HEK293 (cell line): ENCODE data around the gene HAND2.

Experiments
- BCL6B ChIP-seq: fragments of 450-650 bp; formaldehyde crosslinking; IDR thresholded peaks from 2 replicates; pipeline ENCODE4 v1.5.1; 2017; ENCODE audit warnings: missing biosample characterization, missing genetic modification characterization
- HOXD13 ChIP-seq: sonication (generic); formaldehyde crosslinking; IDR thresholded peaks from 2 replicates; pipeline ENCODE4 v1.8.0; 2022; ENCODE audit warnings: missing genetic modification reagents, borderline replicate concordance
- OSR2 ChIP-seq: fragments of 450-650 bp; formaldehyde crosslinking; IDR thresholded peaks from 2 replicates; pipeline ENCODE4 v1.5.1; 2016; ENCODE audit warnings: missing biosample characterization, missing genetic modification characterization
- OVOL3 ChIP-seq: fragments of 450-650 bp; formaldehyde crosslinking; IDR thresholded peaks from 2 replicates; pipeline ENCODE4 v1.5.1; 2016; ENCODE audit warnings: missing biosample characterization, missing genetic modification characterization
- SCRT1 ChIP-seq: fragments of 450-650 bp; formaldehyde crosslinking; IDR thresholded peaks from 2 replicates; pipeline ENCODE4 v1.5.1; 2016; ENCODE audit warnings: missing biosample characterization, missing genetic modification characterization, borderline replicate concordance
- ZBTB8A ChIP-seq: fragments of 450-650 bp; formaldehyde crosslinking; IDR thresholded peaks from 2 replicates; pipeline ENCODE4 v1.5.1; 2016; ENCODE audit warnings: missing biosample characterization, missing genetic modification characterization
- ZNF121 ChIP-seq: fragments of 450-650 bp; formaldehyde crosslinking; IDR thresholded peaks from 2 replicates; pipeline ENCODE4 v1.5.1; 2016; ENCODE audit warnings: missing biosample characterization, missing genetic modification characterization
- ZNF140 ChIP-seq: fragments of 450-650 bp; formaldehyde crosslinking; IDR thresholded peaks from 2 replicates; pipeline ENCODE4 v1.5.1; 2016; ENCODE audit warnings: missing biosample characterization, missing genetic modification characterization
- ZNF239 ChIP-seq: fragments of 450-650 bp; formaldehyde crosslinking; IDR thresholded peaks from 2 replicates; pipeline ENCODE4 v1.5.1; 2016; ENCODE audit warnings: missing biosample characterization, missing genetic modification characterization
- ZNF335 ChIP-seq: fragments of 450-650 bp; formaldehyde crosslinking; conservative IDR thresholded peaks from 2 replicates; pipeline ENCODE4 v1.5.1; 2016; ENCODE audit warnings: missing biosample characterization, missing genetic modification characterization
- ZNF341 ChIP-seq: fragments of 450-650 bp; formaldehyde crosslinking; IDR thresholded peaks from 2 replicates; pipeline ENCODE4; 2016; ENCODE audit warnings: low read depth, missing biosample characterization, missing genetic modification characterization
- ZNF433 ChIP-seq: fragments of 450-650 bp; formaldehyde crosslinking; IDR thresholded peaks from 2 replicates; pipeline ENCODE4 v1.5.1; 2016; ENCODE audit warnings: missing biosample characterization, missing genetic modification characterization, low read depth
- ZNF449 ChIP-seq: fragments of 450-650 bp; formaldehyde crosslinking; IDR thresholded peaks from 2 replicates; pipeline ENCODE4 v1.5.1; 2017; ENCODE audit warnings: missing biosample characterization, mild to moderate bottlenecking, missing genetic modification characterization, moderate library complexity
- ZNF600 ChIP-seq: fragments of 450-650 bp; formaldehyde crosslinking; IDR thresholded peaks from 2 replicates; pipeline ENCODE4 v1.5.1; 2016; ENCODE audit warnings: missing biosample characterization, missing genetic modification characterization
- ZNF654 ChIP-seq: fragments of 450-650 bp; formaldehyde crosslinking; IDR thresholded peaks from 2 replicates; pipeline ENCODE4 v1.5.1; 2016; ENCODE audit warnings: low read depth, missing biosample characterization, missing genetic modification characterization
- ZNF768 ChIP-seq: fragments of 450-650 bp; formaldehyde crosslinking; IDR thresholded peaks from 2 replicates; pipeline ENCODE4 v1.5.1; 2018; ENCODE audit warnings: missing biosample characterization, mild to moderate bottlenecking, missing genetic modification characterization
- ZNF792 ChIP-seq: fragments of 450-650 bp; formaldehyde crosslinking; IDR thresholded peaks from 2 replicates; pipeline ENCODE4 v1.5.1; 2016; ENCODE audit warnings: missing biosample characterization, missing genetic modification characterization
- TF ChIP-seq, protein P1 (sequence below): fragments of 450-650 bp; formaldehyde crosslinking; IDR thresholded peaks from 2 replicates; pipeline ENCODE4 v1.5.1; 2016; ENCODE audit warnings: missing biosample characterization, missing genetic modification characterization, borderline replicate concordance
- TF ChIP-seq, protein P2 (sequence below): fragments of 450-650 bp; formaldehyde crosslinking; IDR thresholded peaks from 2 replicates; pipeline ENCODE4 v1.5.1; 2017; ENCODE audit warnings: missing biosample characterization, missing genetic modification characterization
- TF ChIP-seq, protein P3 (sequence below): fragments of 450-650 bp; formaldehyde crosslinking; optimal IDR thresholded peaks from 2 replicates; pipeline ENCODE3; 2016; ENCODE audit warnings: missing biosample characterization, mild to moderate bottlenecking, missing genetic modification characterization
- TF ChIP-seq, protein P4 (sequence below): fragments of 450-650 bp; formaldehyde crosslinking; IDR thresholded peaks from 2 replicates; pipeline ENCODE4 v1.5.1; 2016; ENCODE audit warnings: missing biosample characterization, missing genetic modification characterization

Gene HAND2

DNA sequence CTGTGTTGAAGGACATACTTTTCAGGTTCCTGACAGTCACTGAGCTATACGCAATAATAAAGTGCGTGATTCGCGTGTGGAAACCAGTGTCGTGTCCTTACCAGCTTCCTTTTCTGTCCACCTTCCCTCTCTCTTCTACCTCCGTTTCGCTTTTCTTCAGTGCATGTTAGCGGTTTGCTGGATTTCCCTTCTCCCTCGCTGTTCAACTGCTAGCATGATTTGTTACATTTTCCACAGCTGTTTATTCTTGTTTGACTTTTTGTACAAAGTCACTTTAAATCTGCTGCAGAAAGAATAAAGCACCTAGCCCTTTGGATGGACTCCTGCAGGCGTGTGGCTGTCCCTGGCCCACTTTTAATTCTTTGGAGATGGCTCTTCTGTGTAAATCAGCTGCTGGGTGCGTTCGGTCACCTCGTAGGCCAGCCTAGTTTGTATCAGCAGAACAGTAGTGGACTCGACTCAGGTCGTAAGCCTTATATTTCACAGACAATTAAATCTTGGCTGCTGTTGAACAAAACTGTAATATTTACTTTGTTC is 8.9 kb upstream of the HAND2 start (continued):
- TF ChIP-seq, protein P1, sequence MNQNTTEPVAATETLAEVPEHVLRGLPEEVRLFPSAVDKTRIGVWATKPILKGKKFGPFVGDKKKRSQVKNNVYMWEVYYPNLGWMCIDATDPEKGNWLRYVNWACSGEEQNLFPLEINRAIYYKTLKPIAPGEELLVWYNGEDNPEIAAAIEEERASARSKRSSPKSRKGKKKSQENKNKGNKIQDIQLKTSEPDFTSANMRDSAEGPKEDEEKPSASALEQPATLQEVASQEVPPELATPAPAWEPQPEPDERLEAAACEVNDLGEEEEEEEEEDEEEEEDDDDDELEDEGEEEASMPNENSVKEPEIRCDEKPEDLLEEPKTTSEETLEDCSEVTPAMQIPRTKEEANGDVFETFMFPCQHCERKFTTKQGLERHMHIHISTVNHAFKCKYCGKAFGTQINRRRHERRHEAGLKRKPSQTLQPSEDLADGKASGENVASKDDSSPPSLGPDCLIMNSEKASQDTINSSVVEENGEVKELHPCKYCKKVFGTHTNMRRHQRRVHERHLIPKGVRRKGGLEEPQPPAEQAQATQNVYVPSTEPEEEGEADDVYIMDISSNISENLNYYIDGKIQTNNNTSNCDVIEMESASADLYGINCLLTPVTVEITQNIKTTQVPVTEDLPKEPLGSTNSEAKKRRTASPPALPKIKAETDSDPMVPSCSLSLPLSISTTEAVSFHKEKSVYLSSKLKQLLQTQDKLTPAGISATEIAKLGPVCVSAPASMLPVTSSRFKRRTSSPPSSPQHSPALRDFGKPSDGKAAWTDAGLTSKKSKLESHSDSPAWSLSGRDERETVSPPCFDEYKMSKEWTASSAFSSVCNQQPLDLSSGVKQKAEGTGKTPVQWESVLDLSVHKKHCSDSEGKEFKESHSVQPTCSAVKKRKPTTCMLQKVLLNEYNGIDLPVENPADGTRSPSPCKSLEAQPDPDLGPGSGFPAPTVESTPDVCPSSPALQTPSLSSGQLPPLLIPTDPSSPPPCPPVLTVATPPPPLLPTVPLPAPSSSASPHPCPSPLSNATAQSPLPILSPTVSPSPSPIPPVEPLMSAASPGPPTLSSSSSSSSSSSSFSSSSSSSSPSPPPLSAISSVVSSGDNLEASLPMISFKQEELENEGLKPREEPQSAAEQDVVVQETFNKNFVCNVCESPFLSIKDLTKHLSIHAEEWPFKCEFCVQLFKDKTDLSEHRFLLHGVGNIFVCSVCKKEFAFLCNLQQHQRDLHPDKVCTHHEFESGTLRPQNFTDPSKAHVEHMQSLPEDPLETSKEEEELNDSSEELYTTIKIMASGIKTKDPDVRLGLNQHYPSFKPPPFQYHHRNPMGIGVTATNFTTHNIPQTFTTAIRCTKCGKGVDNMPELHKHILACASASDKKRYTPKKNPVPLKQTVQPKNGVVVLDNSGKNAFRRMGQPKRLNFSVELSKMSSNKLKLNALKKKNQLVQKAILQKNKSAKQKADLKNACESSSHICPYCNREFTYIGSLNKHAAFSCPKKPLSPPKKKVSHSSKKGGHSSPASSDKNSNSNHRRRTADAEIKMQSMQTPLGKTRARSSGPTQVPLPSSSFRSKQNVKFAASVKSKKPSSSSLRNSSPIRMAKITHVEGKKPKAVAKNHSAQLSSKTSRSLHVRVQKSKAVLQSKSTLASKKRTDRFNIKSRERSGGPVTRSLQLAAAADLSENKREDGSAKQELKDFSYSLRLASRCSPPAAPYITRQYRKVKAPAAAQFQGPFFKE (tag by site-specific recombination): no peak
- TF ChIP-seq ZBTB8A (tag by site-specific recombination) (no peak), OVOL3 (tag by site-specific recombination) (no peak), ZNF768 (tag by site-specific recombination) (no peak), ZNF140 (tag by site-specific recombination) (no peak), ZNF600 (tag by site-specific recombination) (0 out of 2 replicates have a peak, but pooled peaks have one; percentile 34), SCRT1 (tag by site-specific recombination) (no peak), ZNF239 (no peak), ZNF121 (no peak), ZNF449 (tag by site-specific recombination) (no peak), ZNF433 (tag by site-specific recombination) (no peak), OSR2 (tag by site-specific recombination) (no peak), ZNF654 (tag by site-specific recombination) (no peak), ZNF335 (tag by site-specific recombination) (peak; percentile 37), BCL6B (tag by site-specific recombination) (no peak), HOXD13 (CRISPR knock-in tag) (no peak), ZNF341 (peak; percentile 89), ZNF792 (tag by site-specific recombination) (no peak)
- TF ChIP-seq, protein P2, sequence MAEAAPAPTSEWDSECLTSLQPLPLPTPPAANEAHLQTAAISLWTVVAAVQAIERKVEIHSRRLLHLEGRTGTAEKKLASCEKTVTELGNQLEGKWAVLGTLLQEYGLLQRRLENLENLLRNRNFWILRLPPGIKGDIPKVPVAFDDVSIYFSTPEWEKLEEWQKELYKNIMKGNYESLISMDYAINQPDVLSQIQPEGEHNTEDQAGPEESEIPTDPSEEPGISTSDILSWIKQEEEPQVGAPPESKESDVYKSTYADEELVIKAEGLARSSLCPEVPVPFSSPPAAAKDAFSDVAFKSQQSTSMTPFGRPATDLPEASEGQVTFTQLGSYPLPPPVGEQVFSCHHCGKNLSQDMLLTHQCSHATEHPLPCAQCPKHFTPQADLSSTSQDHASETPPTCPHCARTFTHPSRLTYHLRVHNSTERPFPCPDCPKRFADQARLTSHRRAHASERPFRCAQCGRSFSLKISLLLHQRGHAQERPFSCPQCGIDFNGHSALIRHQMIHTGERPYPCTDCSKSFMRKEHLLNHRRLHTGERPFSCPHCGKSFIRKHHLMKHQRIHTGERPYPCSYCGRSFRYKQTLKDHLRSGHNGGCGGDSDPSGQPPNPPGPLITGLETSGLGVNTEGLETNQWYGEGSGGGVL (tag by site-specific recombination): 0 out of 2 replicates have a peak, but pooled peaks have one; percentile 1
- TF ChIP-seq, protein P3, sequence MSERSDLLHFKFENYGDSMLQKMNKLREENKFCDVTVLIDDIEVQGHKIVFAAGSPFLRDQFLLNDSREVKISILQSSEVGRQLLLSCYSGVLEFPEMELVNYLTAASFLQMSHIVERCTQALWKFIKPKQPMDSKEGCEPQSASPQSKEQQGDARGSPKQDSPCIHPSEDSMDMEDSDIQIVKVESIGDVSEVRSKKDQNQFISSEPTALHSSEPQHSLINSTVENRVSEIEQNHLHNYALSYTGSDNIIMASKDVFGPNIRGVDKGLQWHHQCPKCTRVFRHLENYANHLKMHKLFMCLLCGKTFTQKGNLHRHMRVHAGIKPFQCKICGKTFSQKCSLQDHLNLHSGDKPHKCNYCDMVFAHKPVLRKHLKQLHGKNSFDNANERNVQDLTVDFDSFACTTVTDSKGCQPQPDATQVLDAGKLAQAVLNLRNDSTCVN (tag by site-specific recombination): peak; percentile 18
- TF ChIP-seq, protein P4, sequence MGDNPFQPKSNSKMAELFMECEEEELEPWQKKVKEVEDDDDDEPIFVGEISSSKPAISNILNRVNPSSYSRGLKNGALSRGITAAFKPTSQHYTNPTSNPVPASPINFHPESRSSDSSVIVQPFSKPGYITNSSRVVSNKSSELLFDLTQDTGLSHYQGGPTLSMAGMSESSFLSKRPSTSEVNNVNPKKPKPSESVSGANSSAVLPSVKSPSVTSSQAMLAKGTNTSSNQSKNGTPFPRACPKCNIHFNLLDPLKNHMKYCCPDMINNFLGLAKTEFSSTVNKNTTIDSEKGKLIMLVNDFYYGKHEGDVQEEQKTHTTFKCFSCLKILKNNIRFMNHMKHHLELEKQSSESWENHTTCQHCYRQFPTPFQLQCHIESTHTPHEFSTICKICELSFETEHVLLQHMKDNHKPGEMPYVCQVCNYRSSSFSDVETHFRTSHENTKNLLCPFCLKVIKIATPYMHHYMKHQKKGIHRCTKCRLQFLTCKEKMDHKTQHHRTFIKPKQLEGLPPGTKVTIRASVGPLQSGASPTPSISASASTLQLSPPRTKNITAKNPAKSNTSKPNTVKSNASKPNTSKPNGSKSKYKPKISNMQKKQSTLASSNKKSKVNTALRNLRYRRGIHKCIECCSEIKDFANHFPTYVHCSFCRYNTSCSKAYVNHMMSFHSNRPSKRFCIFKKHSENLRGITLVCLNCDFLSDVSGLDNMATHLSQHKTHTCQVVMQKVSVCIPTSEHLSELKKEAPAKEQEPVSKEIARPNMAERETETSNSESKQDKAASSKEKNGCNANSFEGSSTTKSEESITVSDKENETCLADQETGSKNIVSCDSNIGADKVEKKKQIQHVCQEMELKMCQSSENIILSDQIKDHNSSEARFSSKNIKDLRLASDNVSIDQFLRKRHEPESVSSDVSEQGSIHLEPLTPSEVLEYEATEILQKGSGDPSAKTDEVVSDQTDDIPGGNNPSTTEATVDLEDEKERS (tag by site-specific recombination): no peak
